Mesendoderm (in vitro differentiated cells): Measurements from ENCODE around the gene B9D1. TPM values are rescaled to one million over a fixed set of nuclear protein-coding genes. Genes with fewer than 3 reads are reported as not detected.

ENCODE experiments used
- DNase-seq: peaks from one replicate; pipeline ENCODE4 v3.0.0; 2013
- H2AK5ac ChIP-seq: 2 replicates; pipeline ENCODE4 v1.6.1; 2013; ENCODE audit warnings: low read length, inconsistent platforms
- H2BK120ac ChIP-seq: 2 replicates; pipeline ENCODE4 v1.6.1; 2013; ENCODE audit warnings: low read depth, mild to moderate bottlenecking, low read length, moderate library complexity, mixed read lengths
- H2BK15ac ChIP-seq: replicated peaks from 2 replicates; pipeline ENCODE4 v1.6.1; 2013; ENCODE audit warnings: low read depth, mild to moderate bottlenecking, moderate library complexity
- H2BK5ac ChIP-seq: 2 replicates; pipeline ENCODE4 v1.6.1; 2013; ENCODE audit warnings: low read length, inconsistent platforms
- H3K18ac ChIP-seq: 2 replicates; pipeline ENCODE4 v1.6.1; 2013; ENCODE audit warnings: mild to moderate bottlenecking, low read length, mixed read lengths
- H3K23ac ChIP-seq: one replicate; pipeline ENCODE4 v1.6.1; 2013; ENCODE audit warnings: low read length
- H3K27ac ChIP-seq: 2 replicates; pipeline ENCODE4 v1.5.1; 2013; ENCODE audit warnings: low read depth, mild to moderate bottlenecking, inconsistent platforms, low read length, moderate library complexity
- H3K27me3 ChIP-seq: 2 replicates; pipeline ENCODE4 v1.6.1; 2013; ENCODE audit warnings: low read length, control low read depth, mild to moderate bottlenecking, inconsistent platforms; ENCODE audit not compliant: insufficient read depth, poor library complexity
- H3K36me3 ChIP-seq: 2 replicates; pipeline ENCODE4 v1.6.1; 2013; ENCODE audit warnings: low read length, inconsistent platforms; ENCODE audit not compliant: control insufficient read depth, insufficient read depth
- H3K4ac ChIP-seq: one replicate; pipeline ENCODE4 v1.6.1; 2013; ENCODE audit warnings: low read depth, mild to moderate bottlenecking, low read length, moderate library complexity
- H3K4me1 ChIP-seq: 2 replicates; pipeline ENCODE4 v1.6.1; 2013; ENCODE audit warnings: low read depth, low read length, inconsistent platforms; ENCODE audit not compliant: control insufficient read depth
- H3K4me2 ChIP-seq: 2 replicates; pipeline ENCODE4 v1.6.1; 2013; ENCODE audit warnings: low read length
- H3K4me3 ChIP-seq: 2 replicates; pipeline ENCODE4 v1.5.1; 2013; ENCODE audit warnings: mild to moderate bottlenecking, low read length
- H3K56ac ChIP-seq: one replicate; pipeline ENCODE4 v1.6.1; 2013; ENCODE audit warnings: low read length
- H3K79me1 ChIP-seq: 2 replicates; pipeline ENCODE4 v1.6.1; 2013; ENCODE audit warnings: low read length, inconsistent platforms
- H3K79me2 ChIP-seq: 2 replicates; pipeline ENCODE4 v1.6.1; 2013; ENCODE audit warnings: mild to moderate bottlenecking, low read length; ENCODE audit not compliant: control insufficient read depth, insufficient read depth
- H3K9ac ChIP-seq: 2 replicates; pipeline ENCODE4 v1.6.1; 2013; ENCODE audit warnings: low read length, inconsistent platforms
- H4K5ac ChIP-seq: one replicate; pipeline ENCODE4 v1.6.1; 2013; ENCODE audit warnings: low read length
- H4K8ac ChIP-seq: one replicate; pipeline ENCODE4 v1.6.1; 2013; ENCODE audit warnings: low read depth, mild to moderate bottlenecking, control low read depth, low read length, moderate library complexity
- WGBS: extraction: QIAGEN DNeasy Blood & Tissue Kit; methylation state at CpG from one replicate; pipeline ENCODE4 v1.1.7; 2013; ENCODE audit warnings: low lambda C conversion rate, missing lambda C conversion rate; ENCODE audit not compliant: insufficient coverage; ENCODE audit errors: extremely low coverage; 5-methylcytosine and 5-hydroxymethylcytosine counted together
- polyA plus RNA-seq, 2 experiments: library from polyadenylated mRNA; stranded (reverse); fragments of 200-250 nt; gene quantifications; one replicate each; pipeline ENCODE4 v1.2.3, GENCODE V29; 2013

The B9D1 gene
- 30.4 TPM for polyA plus RNA-seq (2013, experiment 1 of 2)
- polyA plus RNA-seq (2013, experiment 2 of 2), result 29.6 TPM

- Histone ChIP-seq H3K9ac (peak within 1 kb of the TSS; percentile 88), H3K23ac (peak within 1 kb of the TSS; percentile 95), H3K56ac (peak within 1 kb of the TSS; percentile 94), H3K27me3 (no peaks in the 10 kb centered on the region), H3K79me1 (peaks cover 6% of the 10 kb centered on the region), H3K27ac (peak within 1 kb of the TSS; percentile 26), H4K8ac (peak within 1 kb of the TSS; percentile 1), H3K18ac (peak within 1 kb of the TSS; percentile 61), H3K4me2 (peak within 1 kb of the TSS; percentile 91), H3K4ac (peak within 1 kb of the TSS; percentile 50), H3K79me2 (no peaks in the 10 kb centered on the region), H3K4me1 (peaks cover 10% of the 10 kb centered on the region), H2BK120ac (no peak within 1 kb of the TSS), H2AK5ac (no peak within 1 kb of the TSS), H4K5ac (no peak within 1 kb of the TSS), H3K4me3 (peak within 1 kb of the TSS; percentile 77), H3K36me3 (peaks cover 2% of the 10 kb centered on the region), H2BK15ac (no peak within 1 kb of the TSS), H2BK5ac (peak within 1 kb of the TSS; percentile 26)
- WGBS, result no CpG with 5 or more reads among the region's 83 CpGs
- DNase-seq, result peak; percentile 93
Observed at GRCh38 chr17:19362277-19363113, at the start of gene B9D1. B9D1 (minus strand) TSS chr17:19362723; CDS start chr17:19362569, 154 bp downstream.

GRCh38 chr17:19411631-19412030, 49.1 kb upstream of the B9D1 start:
- DNase-seq, result no peak
- no peak overlapping the region for H3K18ac ChIP-seq
- no peak overlapping the region for H4K5ac ChIP-seq
- H3K56ac ChIP-seq, result peak overlapping the region; percentile 61
- H2BK5ac ChIP-seq, result no peak overlapping the region
- H3K23ac ChIP-seq, result no peak overlapping the region
- no peak overlapping the region for H3K4me2 ChIP-seq
- peaks cover 3% of the 10 kb centered on the region for H3K4me1 ChIP-seq
- no peaks in the 10 kb centered on the region for H3K27me3 ChIP-seq
- H3K4me3 ChIP-seq, result no peak overlapping the region
- H2BK15ac ChIP-seq, result no peak overlapping the region
- H4K8ac ChIP-seq, result no peak overlapping the region
- no peak overlapping the region for H2AK5ac ChIP-seq
- no peak overlapping the region for H2BK120ac ChIP-seq
- no peak overlapping the region for H3K9ac ChIP-seq
- H3K27ac ChIP-seq, result no peak overlapping the region
- H3K79me1 ChIP-seq, result no peaks in the 10 kb centered on the region
- no peaks in the 10 kb centered on the region for H3K36me3 ChIP-seq
- H3K79me2 ChIP-seq, result no peaks in the 10 kb centered on the region
- no peak overlapping the region for H3K4ac ChIP-seq
- WGBS, result no CpG with 5 or more reads among the region's 9 CpGs

GRCh38 chr17:19410875-19411620, 48.5 kb upstream of the B9D1 start, which contains the start of gene RNF112:
RNF112 (plus strand) TSS chr17:19411232; CDS start chr17:19411409, 177 bp downstream.
- Histone ChIP-seq H3K27me3 (no peaks in the 10 kb centered on the region), H3K9ac (no peak within 1 kb of the TSS), H2BK15ac (no peak within 1 kb of the TSS), H2AK5ac (peak within 1 kb of the TSS; percentile 38), H3K4me1 (peaks cover 3% of the 10 kb centered on the region), H4K5ac (no peak within 1 kb of the TSS), H2BK120ac (no peak within 1 kb of the TSS), H3K4me3 (no peak within 1 kb of the TSS), H3K23ac (no peak within 1 kb of the TSS), H3K79me1 (no peaks in the 10 kb centered on the region), H3K27ac (no peak within 1 kb of the TSS), H3K36me3 (no peaks in the 10 kb centered on the region), H3K18ac (no peak within 1 kb of the TSS), H4K8ac (no peak within 1 kb of the TSS), H3K4ac (no peak within 1 kb of the TSS), H3K56ac (peak within 1 kb of the TSS; percentile 61), H3K79me2 (no peaks in the 10 kb centered on the region), H2BK5ac (no peak within 1 kb of the TSS), H3K4me2 (no peak within 1 kb of the TSS)
- DNase-seq, result peak; percentile 72
- WGBS, result no CpG with 5 or more reads among the region's 23 CpGs

- Histone ChIP-seq H3K27me3 (no peaks in the 10 kb centered on the region), H3K27ac (no peak overlapping the region)
- no CpG with 5 or more reads among the region's 6 CpGs for WGBS
Observed at GRCh38 chr17:19410091-19410490, 47.6 kb upstream of the B9D1 start.

GRCh38 chr17:19409509-19409908, 47.0 kb upstream of the B9D1 start:
- Histone ChIP-seq H3K4me3 (no peak overlapping the region), H4K5ac (no peak overlapping the region), H3K23ac (no peak overlapping the region), H3K9ac (no peak overlapping the region), H3K18ac (no peak overlapping the region), H4K8ac (no peak overlapping the region), H3K4me1 (peaks cover 3% of the 10 kb centered on the region), H3K56ac (no peak overlapping the region), H3K4me2 (no peak overlapping the region), H3K36me3 (no peaks in the 10 kb centered on the region), H2BK15ac (no peak overlapping the region), H3K4ac (no peak overlapping the region), H3K79me2 (no peaks in the 10 kb centered on the region), H3K27ac (no peak overlapping the region), H2AK5ac (no peak overlapping the region), H3K79me1 (no peaks in the 10 kb centered on the region), H2BK120ac (no peak overlapping the region), H3K27me3 (no peaks in the 10 kb centered on the region), H2BK5ac (no peak overlapping the region)
- no CpG with 5 or more reads among the region's 3 CpGs for WGBS
- DNase-seq, result peak; percentile 36

More at GRCh38 chr17:19410091-19410490, 47.6 kb upstream of the B9D1 start:
- no peaks in the 10 kb centered on the region for H3K79me2 ChIP-seq
- no peak overlapping the region for H3K18ac ChIP-seq
- H3K4me2 ChIP-seq, result no peak overlapping the region
- H3K36me3 ChIP-seq, result no peaks in the 10 kb centered on the region
- no peak overlapping the region for H2BK5ac ChIP-seq
- no peak for DNase-seq
- no peak overlapping the region for H3K4ac ChIP-seq
- no peak overlapping the region for H4K5ac ChIP-seq
- H3K56ac ChIP-seq, result peak overlapping the region; percentile 35
- no peak overlapping the region for H3K9ac ChIP-seq
- no peak overlapping the region for H2BK15ac ChIP-seq
- no peak overlapping the region for H3K4me3 ChIP-seq
- no peak overlapping the region for H3K23ac ChIP-seq
- peaks cover 3% of the 10 kb centered on the region for H3K4me1 ChIP-seq
- H2BK120ac ChIP-seq, result no peak overlapping the region
- H3K79me1 ChIP-seq, result no peaks in the 10 kb centered on the region
- no peak overlapping the region for H4K8ac ChIP-seq
- peak overlapping the region; percentile 38 for H2AK5ac ChIP-seq
